Smooth muscle cell of the umbilical artery (primary cell): Measurements from ENCODE around the gene PTPN11. TPM values are rescaled to one million over a fixed set of nuclear protein-coding genes. Genes with fewer than 3 reads are reported as not detected.

ENCODE experiments used
- total RNA-seq: library from RNA; depleted of rRNA; stranded (reverse); fragments of >200 nt; gene quantifications from 2 replicates; pipeline ENCODE4 v1.2.3, GENCODE V29; 2014

PTPN11 gene
- total RNA-seq = 125 and 156 TPM in 2 replicates

GRCh38 chr12:112418608-112419296 lies at the start of gene PTPN11:
Gene PTPN11, plus strand, starts transcription at chr12:112418947. Its CDS starts 165 bp downstream, at chr12:112419112.

GRCh38 chr12:112381883-112382796 lies 36.6 kb upstream of the PTPN11 start, which contains the start of gene HECTD4:
Gene HECTD4, minus strand, starts transcription at chr12:112382431. Its CDS starts 303 bp downstream, at chr12:112382128.

GRCh38 chr12:112409064-112409905 lies 9.5 kb upstream of the PTPN11 start, which contains the start of gene RPL6:
Gene RPL6, minus strand, starts transcription at chr12:112409605. Its CDS starts 949 bp downstream, at chr12:112408656.

Other genes with a start within 250 kb of the PTPN11 start
- 33.3 and 36.0 TPM in 2 replicates for gene HECTD4, start 36.5 kb upstream of the PTPN11 start, total RNA-seq
- 1,132 and 1,320 TPM in 2 replicates for gene RPL6, start 9.3 kb upstream of the PTPN11 start, total RNA-seq